Calu3 (cell line): ENCODE data around the gene PODXL2. TPM values are rescaled to one million over a fixed set of nuclear protein-coding genes. Genes with fewer than 3 reads are reported as not detected.

Source experiments
- BruUV-seq: library from RNA; stranded (reverse); fragments of 400-500 nt; replicated peaks from 2 replicates; lab custom pipeline; 2021; lab: Mats Ljungman, UMichigan
- CTCF ChIA-PET: fragments of 300-600 bp; sonication (Branson Sonifier 250); formaldehyde crosslinking; loops from one replicate; lab custom pipeline; 2022; ENCODE audit warnings: antibody characterized with exemption; lab: Charles Lee
- DNase-seq: peaks from one replicate; pipeline ENCODE4 v3.0.0; 2022
- H3K27ac Mint-ChIP-seq: one replicate; pipeline ENCODE4 v1.8.0; 2022; ENCODE audit warnings: mixed read lengths; ENCODE audit not compliant: unreplicated experiment
- H3K27me3 Mint-ChIP-seq: one replicate; pipeline ENCODE4 v1.8.0; 2022; ENCODE audit warnings: mixed read lengths; ENCODE audit not compliant: unreplicated experiment
- H3K36me3 Mint-ChIP-seq: one replicate; pipeline ENCODE4 v1.8.0; 2022; ENCODE audit warnings: mild to moderate bottlenecking, moderate library complexity, mixed read lengths; ENCODE audit not compliant: insufficient read depth, unreplicated experiment
- H3K4me1 Mint-ChIP-seq: one replicate; pipeline ENCODE4 v1.8.0; 2022; ENCODE audit warnings: mild to moderate bottlenecking, low read depth, mixed read lengths; ENCODE audit not compliant: unreplicated experiment
- H3K4me3 Mint-ChIP-seq: one replicate; pipeline ENCODE4 v1.8.0; 2022; ENCODE audit warnings: mild to moderate bottlenecking, low read depth, moderate library complexity, mixed read lengths; ENCODE audit not compliant: unreplicated experiment
- H3K9me3 Mint-ChIP-seq: one replicate; pipeline ENCODE4 v1.8.0; 2022; ENCODE audit warnings: low read depth, mixed read lengths; ENCODE audit not compliant: unreplicated experiment
- intact Hi-C: fragments of 100-400 bp; cut with micrococcal nuclease; formaldehyde crosslinking; loops from one replicate; pipeline ENCODE4 v1.10.0; 2022; ENCODE audit not compliant: unreplicated experiment
- total RNA-seq: library from RNA; stranded (reverse); gene quantifications from 2 replicates; pipeline ENCODE4 v1.2.3, GENCODE V29; 2022
- TF ChIP-seq, protein P1 (sequence below): fragments of 200-600 bp; IDR thresholded peaks from one replicate; pipeline ENCODE4 v1.8.0; 2022; ENCODE audit warnings: antibody characterized with exemption; ENCODE audit not compliant: unreplicated experiment

The PODXL2 gene
- total RNA-seq, 1 experiment from 2014 or later, result 36.1 TPM

GRCh38 chr3:127718245-127718915, 89.4 kb downstream of the PODXL2 start:
- H3K4me3 Mint-ChIP-seq, result no peak overlapping the region
- no peaks in the 10 kb centered on the region for H3K27me3 Mint-ChIP-seq
- no peak overlapping the region for H3K27ac Mint-ChIP-seq
- H3K4me1 Mint-ChIP-seq, result no peaks in the 10 kb centered on the region
- H3K36me3 Mint-ChIP-seq, result no peaks in the 10 kb centered on the region
- no peaks in the 10 kb centered on the region for H3K9me3 Mint-ChIP-seq
- CTCF ChIA-PET, result no interaction called here
- DNase-seq, result no peak
- intact Hi-C loops, result no loop called here
- TF ChIP-seq, protein P1, sequence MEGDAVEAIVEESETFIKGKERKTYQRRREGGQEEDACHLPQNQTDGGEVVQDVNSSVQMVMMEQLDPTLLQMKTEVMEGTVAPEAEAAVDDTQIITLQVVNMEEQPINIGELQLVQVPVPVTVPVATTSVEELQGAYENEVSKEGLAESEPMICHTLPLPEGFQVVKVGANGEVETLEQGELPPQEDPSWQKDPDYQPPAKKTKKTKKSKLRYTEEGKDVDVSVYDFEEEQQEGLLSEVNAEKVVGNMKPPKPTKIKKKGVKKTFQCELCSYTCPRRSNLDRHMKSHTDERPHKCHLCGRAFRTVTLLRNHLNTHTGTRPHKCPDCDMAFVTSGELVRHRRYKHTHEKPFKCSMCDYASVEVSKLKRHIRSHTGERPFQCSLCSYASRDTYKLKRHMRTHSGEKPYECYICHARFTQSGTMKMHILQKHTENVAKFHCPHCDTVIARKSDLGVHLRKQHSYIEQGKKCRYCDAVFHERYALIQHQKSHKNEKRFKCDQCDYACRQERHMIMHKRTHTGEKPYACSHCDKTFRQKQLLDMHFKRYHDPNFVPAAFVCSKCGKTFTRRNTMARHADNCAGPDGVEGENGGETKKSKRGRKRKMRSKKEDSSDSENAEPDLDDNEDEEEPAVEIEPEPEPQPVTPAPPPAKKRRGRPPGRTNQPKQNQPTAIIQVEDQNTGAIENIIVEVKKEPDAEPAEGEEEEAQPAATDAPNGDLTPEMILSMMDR, result no peak
- no TSS peak for BruUV-seq

- no peaks in the 10 kb centered on the region for H3K27me3 Mint-ChIP-seq
- intact Hi-C loops, result no loop called here
- no peak overlapping the region for H3K4me3 Mint-ChIP-seq
- CTCF ChIA-PET, result no interaction called here
- TF ChIP-seq, protein P1, result no peak
- no peaks in the 10 kb centered on the region for H3K4me1 Mint-ChIP-seq
- no peaks in the 10 kb centered on the region for H3K36me3 Mint-ChIP-seq
- BruUV-seq, result no TSS peak
- no peaks in the 10 kb centered on the region for H3K9me3 Mint-ChIP-seq
- no peak for DNase-seq
- H3K27ac Mint-ChIP-seq, result no peak overlapping the region
Observed at GRCh38 chr3:127718916-127719290, 89.9 kb downstream of the PODXL2 start.

DNA sequence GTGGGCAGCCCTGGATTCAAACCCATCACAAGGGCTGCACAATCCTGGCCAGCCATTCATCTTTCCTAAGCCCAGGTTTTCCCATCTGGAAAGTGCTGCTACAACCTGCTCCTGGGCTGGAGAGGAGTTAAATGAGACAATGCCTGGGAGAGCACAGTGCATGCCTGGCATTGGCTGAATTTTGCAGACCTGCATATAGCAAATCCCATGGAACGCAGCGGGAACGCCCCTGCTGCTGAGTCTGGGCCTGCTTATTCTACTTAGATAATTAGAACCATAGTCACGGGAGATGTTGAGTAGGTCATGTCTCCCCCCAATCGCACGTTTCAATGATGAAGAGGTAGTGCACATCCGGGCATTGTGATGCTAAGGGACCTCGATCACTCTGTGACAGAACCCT, 90.4 kb downstream of the PODXL2 start:
- no peak for DNase-seq
- Mint-ChIP-seq H3K4me1 (no peaks in the 10 kb centered on the region), H3K4me3 (no peak overlapping the region), H3K27ac (no peak overlapping the region), H3K36me3 (no peaks in the 10 kb centered on the region), H3K9me3 (no peaks in the 10 kb centered on the region), H3K27me3 (no peaks in the 10 kb centered on the region)
- TF ChIP-seq, protein P1, result no peak
- CTCF ChIA-PET, result no interaction called here
- intact Hi-C loops, result no loop called here
- BruUV-seq, result no TSS peak

DNA sequence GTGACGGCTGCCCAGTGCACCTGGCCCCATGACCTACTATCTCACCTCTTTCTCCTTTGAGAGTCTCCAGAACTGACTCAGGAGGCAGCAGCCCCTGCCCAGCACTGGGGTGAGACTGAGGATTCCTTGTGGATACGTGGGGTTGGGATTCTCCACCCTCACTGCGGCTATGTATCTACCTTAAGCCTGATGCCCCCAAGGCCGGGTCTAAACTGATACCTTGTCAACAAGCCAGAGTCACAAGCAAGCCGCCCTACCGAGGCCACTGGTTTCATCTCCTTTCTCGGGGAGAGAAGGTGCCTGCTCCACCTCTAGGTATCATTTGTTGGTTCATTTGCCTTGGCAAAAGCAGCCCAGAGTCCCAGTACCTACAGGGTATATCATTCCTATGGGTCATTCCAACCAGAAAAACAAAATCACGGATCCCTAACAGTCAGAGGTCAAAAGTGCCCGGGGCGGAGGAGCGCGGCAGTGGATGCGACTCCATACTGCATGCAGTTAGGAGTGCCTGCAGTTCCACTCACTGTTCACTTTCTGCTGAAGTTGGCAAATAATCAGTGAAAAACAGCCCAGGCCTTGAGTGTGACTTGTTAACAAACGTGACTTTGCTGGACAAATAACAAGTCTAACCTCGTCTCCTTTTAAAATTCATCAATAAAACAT, 91.3 kb downstream of the PODXL2 start:
- CTCF ChIA-PET, result no interaction called here
- no peak overlapping the region for H3K4me3 Mint-ChIP-seq
- H3K27ac Mint-ChIP-seq, result no peak overlapping the region
- no peaks in the 10 kb centered on the region for H3K36me3 Mint-ChIP-seq
- H3K27me3 Mint-ChIP-seq, result no peaks in the 10 kb centered on the region
- DNase-seq, result no peak
- peaks cover 2% of the 10 kb centered on the region for H3K9me3 Mint-ChIP-seq
- intact Hi-C loops, result no loop called here
- no TSS peak for BruUV-seq
- TF ChIP-seq, protein P1, result no peak
- H3K4me1 Mint-ChIP-seq, result no peaks in the 10 kb centered on the region
